Activated CD4-positive, alpha-beta T cell treated with anti-CD3 and anti-CD28 coated beads, Interleukin-2, amount 50 U/mL, for 4 hours (primary cell): Measurements from ENCODE around the gene USP2.

Experiments used
- DNase-seq, 2 experiments: peaks; one replicate each; pipeline ENCODE4 v3.0.0-alpha.2; 2020

Gene USP2

DNA sequence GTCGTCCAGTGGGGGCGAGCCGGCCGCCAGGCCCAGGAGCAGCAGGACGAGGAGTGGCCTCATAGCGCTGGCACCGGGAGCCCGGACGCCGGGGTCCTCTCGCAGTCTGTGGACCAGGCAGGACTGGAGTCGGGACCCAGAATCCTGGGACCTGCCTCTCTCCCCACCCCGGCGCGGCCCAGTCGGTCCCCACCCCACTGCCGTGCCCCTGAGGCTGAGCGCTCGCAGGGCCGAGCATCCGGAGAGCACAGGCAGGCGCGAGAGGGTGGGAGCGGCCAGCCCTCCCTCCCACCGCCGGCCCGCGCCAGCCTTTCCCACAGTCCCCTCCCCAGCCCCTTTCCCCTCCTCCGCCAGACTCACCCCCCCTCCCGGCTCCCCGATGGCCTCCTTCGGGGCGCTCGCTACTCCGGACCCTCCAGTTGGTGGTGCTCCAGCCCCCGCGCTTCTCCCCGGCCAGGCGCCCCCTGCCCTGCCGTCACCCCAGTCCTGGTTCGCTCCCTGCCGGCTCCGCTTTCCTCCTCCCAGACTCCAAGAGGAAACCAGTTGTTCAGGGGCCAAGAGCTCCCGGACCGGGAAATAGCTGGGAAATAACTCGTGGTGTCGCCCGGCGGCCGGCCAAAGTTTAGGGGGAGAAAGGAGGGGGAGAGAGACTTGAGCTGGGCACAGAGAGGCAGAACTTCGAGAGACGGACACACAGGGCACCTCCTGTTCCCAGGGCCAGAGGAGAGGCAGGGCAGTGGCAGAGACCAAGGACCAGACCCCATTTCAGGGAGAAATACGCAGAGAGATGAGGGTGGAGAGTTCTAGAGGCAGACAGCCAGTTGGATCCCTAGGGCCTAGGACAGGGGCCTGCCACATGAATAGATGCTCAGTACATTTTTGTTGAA is 40.9 kb downstream of the USP2 start, which contains the start of gene C1QTNF5:
Gene C1QTNF5 (minus strand): TSS at position 549 of the 887 bp plus-strand sequence. CDS start 486 bp downstream, at position 63.
- no peak for DNase-seq

DNA sequence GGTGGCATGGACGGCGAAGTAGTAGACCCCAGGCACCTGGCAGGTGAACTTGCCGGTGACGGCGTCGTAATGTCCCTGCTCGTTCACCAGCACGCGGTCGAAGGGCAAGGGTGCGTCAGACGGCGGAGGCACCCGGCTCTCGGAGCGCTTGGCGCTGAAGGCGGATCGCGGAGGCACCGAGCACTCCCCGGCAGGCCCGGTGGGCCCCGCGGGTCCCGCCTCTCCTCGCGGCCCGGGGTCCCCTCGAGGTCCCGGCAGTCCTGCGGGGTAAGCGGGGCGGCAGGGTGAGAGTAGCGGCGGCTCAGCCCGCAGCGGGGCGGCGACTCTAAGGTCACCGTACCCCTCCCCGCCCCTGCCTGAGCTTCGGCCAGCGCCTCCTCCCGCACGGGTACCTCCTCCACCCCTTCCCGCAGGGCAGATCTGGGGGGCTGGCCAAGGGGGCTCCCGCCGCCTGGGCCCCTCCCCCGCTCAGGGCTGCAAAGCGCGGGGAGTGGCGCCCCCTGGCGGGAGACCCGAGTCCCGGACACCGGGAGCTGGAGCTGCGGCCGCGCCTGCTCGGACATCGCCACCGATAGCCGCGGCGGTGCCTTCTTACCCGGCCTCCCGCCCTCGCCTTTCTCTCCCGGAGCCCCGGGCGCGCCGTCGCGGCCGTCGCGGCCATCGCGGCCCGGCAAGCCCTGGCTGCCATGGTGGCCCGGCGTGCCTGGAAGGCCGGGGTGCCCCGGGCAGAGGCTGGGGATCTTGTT is 41.7 kb downstream of the USP2 start:
- no peak for DNase-seq

GRCh38 chr11:119338965-119339588 is 42.4 kb downstream of the USP2 start:
- DNase-seq = no peak

DNA sequence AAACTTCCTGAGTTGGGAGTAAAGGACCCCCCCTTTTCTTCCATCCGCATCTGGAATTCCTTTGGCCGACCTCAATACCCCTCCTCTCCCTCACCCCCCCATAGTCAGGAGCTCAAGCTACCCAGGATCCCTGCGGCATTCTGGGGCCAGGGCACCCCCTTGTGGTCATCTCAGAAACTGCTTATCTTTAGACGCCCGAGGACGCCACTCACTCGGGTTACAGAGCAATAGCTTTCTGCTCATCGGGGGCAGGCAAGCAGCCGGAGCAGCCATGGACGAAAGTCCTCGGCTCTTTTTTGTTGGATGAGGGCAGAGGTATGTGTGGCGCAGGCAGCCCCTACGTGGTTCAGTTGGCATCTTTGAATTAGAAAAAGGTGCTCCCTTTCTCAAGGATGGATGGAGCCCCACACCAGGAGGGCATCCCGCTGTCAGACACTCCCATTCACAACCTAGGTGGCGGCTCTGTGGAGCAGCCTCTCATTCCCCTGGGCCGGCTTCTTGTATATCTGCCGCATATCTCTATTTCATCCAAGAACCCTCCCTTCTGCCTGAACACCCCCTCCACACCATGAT is 43.1 kb downstream of the USP2 start:
- peak; percentile 60 to 67 for DNase-seq

- no peak for DNase-seq
Measured at GRCh38 chr11:119337581-119338317, 43.7 kb downstream of the USP2 start.

GRCh38 chr11:119336744-119337469 is 44.6 kb downstream of the USP2 start:
- DNase-seq = no peak

- DNase-seq = no peak
Measured at GRCh38 chr11:119335655-119336543, 45.6 kb downstream of the USP2 start.

GRCh38 chr11:119335091-119335654 is 46.3 kb downstream of the USP2 start:
- no peak for DNase-seq

GRCh38 chr11:119334174-119334930 is 47.1 kb downstream of the USP2 start, which contains the start of gene RNF26:
Gene RNF26 (plus strand): TSS chr11:119334527. CDS start chr11:119335123, 596 bp downstream.
- DNase-seq = peak; percentile 91 to 92

GRCh38 chr11:119332111-119332765 is 49.3 kb downstream of the USP2 start:
- no peak for DNase-seq

DNA sequence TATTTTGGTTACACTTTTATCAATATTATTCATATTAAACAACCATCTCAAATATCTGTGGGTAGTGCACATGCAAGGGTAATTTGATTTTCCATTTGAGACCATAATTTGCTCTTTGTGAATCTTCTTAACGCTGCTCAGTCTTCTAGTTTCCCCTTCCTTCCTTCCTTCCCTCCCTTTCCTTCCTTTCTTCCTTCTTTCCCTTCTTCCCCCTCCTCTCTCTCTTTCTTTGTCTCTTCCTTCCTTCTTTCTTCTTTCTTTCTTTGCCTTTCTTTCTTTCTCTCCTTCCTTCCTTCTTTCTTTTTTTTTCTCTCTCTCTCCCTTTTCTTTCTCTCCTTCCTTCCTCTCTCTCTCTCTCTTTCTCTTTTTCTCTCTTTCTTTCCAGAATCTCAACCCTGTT is 51.3 kb downstream of the USP2 start:
- DNase-seq = no peak

- no peak for DNase-seq
Measured at GRCh38 chr11:119329320-119329719, 52.2 kb downstream of the USP2 start.

GRCh38 chr11:119324189-119324588 is 57.3 kb downstream of the USP2 start:
- DNase-seq = no peak

- DNase-seq = peak; percentile 77 to 84
Measured at GRCh38 chr11:119323532-119324033, 57.9 kb downstream of the USP2 start.

DNA sequence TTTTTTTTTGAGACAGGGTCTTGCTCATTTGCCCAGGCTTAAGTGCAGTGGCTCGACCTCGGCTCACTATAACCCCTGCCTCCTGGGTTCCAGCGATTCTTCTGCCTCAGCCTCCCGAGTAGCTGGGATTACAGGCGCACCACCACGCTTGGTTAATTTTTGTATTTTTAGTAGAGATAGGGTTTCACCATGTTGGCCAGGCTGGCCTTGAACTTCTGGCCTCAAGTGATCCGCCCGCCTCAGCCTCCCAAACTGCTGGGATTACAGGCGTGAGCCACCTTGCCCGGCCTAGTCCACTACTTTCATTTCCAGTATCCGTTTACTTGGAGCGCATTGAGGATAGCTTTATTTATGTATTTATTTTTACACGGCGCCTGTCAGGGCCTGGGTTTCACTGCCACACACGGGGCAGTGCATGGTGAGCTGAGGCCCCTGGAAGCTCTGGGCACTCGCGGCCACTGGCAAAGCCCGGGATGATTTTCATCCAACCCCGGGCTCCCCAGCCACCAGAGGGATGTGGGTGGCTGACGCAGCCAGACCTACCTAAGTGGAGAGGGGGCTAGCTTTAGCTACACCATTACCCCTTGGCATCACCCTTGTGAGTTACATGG is 58.5 kb downstream of the USP2 start:
- no peak for DNase-seq

GRCh38 chr11:119322360-119322739 is 59.1 kb downstream of the USP2 start:
- DNase-seq = no peak

DNA sequence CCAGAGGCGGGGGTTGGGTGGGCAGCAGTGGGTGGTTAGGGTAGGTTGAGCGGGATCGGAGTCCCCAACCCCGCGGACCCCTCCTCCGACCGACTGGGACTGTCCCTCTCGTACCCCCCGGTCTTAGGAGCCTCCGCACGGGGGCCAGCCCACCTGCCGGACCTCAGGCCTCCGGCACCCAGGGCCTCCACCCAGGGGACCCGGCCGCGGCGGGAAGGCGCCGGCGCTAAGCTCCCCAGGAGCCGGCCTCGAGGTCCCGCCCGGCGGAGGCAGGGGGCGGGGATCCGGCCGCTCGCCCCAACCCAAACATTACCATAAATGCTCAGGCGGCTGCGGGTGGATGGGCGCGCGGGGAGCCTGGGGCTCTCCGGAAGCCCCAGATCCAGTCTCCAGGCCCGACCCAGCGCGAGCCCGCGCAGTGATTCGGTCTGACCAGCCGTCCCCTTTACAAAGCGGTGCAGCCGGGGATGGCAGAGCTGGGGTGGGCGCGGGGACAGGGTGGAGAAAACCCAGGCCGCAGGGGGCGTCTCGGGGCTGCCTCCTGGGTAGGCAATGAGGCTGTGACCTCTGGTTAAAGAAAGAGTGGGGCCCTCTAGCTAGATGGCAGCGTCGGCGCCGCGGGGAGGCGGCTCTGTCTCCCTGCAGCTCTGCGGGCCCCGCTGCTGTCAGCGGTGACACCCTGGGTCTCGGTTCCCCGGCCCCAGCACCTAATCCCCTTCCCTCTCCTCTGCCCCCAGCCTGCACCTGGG is 60.5 kb downstream of the USP2 start:
- no peak for DNase-seq
